ENCODE measurements around the gene NAALADL1.

- no peak for TF ChIP-seq CTCF (IDR thresholded peaks at IDR 0.05; ENCODE audit: poor library complexity)
- TF ChIP-seq EZH2 (IDR thresholded peaks at IDR 0.05; ENCODE audit: borderline replicate concordance), result no peak
These were observed 1.8 kb upstream of the NAALADL1 start for GRCh38 chr11:65059959-65060824.

All from hepatocyte (in vitro differentiated cells).